Thyroid gland (tissue), 4 donors: ENCODE results near the gene PCA3. TPM values are rescaled to one million over a fixed set of nuclear protein-coding genes. Genes with fewer than 3 reads are reported as not detected.

Experiments
- DNase-seq, 2 donors: peaks; one replicate each; pipeline ENCODE4 v3.0.0-alpha.2; 2019
- H3K27ac ChIP-seq, 3 donors: fragments of 200-600 bp; sonication (generic); 1 replicate in 2 of 3; 2 replicates in 1 of 3; pipeline ENCODE4 v1.5.1; 2016 to 2019; ENCODE audit warnings: mild to moderate bottlenecking in 1 of 3, moderate library complexity in 1 of 3
- H3K27me3 ChIP-seq: fragments of 200-600 bp; sonication (generic); one replicate; pipeline ENCODE4 v1.5.1; 2019
- H3K36me3 ChIP-seq, 2 donors: fragments of 200-600 bp; sonication (generic); one replicate each; pipeline ENCODE4 v1.5.1; 2016 to 2019
- H3K4me1 ChIP-seq, 2 donors: fragments of 200-600 bp; sonication (generic); one replicate each; pipeline ENCODE4 v1.5.1; 2017 to 2019
- H3K4me3 ChIP-seq, 3 donors: fragments of 200-600 bp; sonication (generic); replicated peaks in 1 of 3; 1 replicate in 2 of 3; 2 replicates in 1 of 3; pipeline ENCODE4 v1.5.1; 2016; ENCODE audit warnings: mild to moderate bottlenecking in 1 of 3
- H3K9me3 ChIP-seq: fragments of 200-600 bp; sonication (generic); one replicate; pipeline ENCODE4 v1.5.1; 2017
- POLR2A ChIP-seq, 2 donors: fragments of 450-650 bp; IDR thresholded peaks; one replicate each; pipeline ENCODE4 v1.6.1; 2017; ENCODE audit warnings: antibody characterized with exemption in 2 of 2, mild to moderate bottlenecking in 2 of 2, moderate library complexity in 1 of 2
- WGBS, 2 donors: methylation state at CpG; one replicate each; pipeline ENCODE4 v1.1.5; 2017; 5-methylcytosine and 5-hydroxymethylcytosine counted together
- intact Hi-C: fragments of 100-400 bp; cut with DNase I; formaldehyde crosslinking; loops from one replicate; pipeline ENCODE4 v1.15.1; 2023
- total RNA-seq, 4 donors: library from RNA; depleted of rRNA; stranded (reverse); fragments of >200 nt; gene quantifications; one replicate each; pipeline ENCODE4 v1.2.3, GENCODE V29; 2016
- TF ChIP-seq, protein P1 (sequence below), 6 experiments: fragments of 200-600 bp in 3 of 6; fragments of 450-650 bp in 3 of 6; sonication (generic) in 3 of 6; IDR thresholded peaks; one replicate each; pipeline ENCODE4 v1.5.1; 2016 to 2019; ENCODE audit warnings: antibody characterized with exemption in 6 of 6, mild to moderate bottlenecking in 2 of 6, inconsistent platforms in 1 of 6, moderate library complexity in 1 of 6

The PCA3 gene
- total RNA-seq, 4 donors from 2014 or later, result not detected

DNA sequence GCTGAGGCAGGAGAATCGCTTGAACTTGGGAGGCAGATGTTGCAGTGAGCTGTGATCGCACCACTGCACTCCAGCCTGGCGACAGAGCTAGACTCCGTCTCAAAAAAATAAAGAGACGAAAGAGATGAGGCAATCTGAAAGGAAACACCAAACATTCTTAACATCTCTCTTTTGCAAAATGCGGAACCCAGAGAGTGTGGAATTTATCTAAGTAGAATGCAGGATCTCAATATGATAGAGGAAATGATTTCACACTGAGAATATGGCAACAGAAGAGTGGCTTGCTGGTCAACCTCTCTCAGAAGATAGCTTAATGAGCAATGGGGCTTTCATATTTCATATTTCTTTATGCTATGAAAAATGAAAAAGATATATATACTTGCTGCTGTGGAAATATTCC, 33.4 kb upstream of the PCA3 start:
- H3K27ac ChIP-seq, result no peak overlapping the region
- intact Hi-C loops, result no loop called here
- H3K36me3 ChIP-seq, result no peaks in the 10 kb centered on the region
- WGBS, 2 donors, result 87 to 98% methylated on average over 6 of the region's 6 CpGs
- no peaks in the 10 kb centered on the region for H3K27me3 ChIP-seq
- H3K9me3 ChIP-seq, result no peaks in the 10 kb centered on the region
- H3K4me3 ChIP-seq, result no peak overlapping the region
- H3K4me1 ChIP-seq, result peaks cover 4% of the 10 kb centered on the region in 2 donors
- no peak for DNase-seq
- TF ChIP-seq POLR2A (IDR thresholded peaks at IDR 0.05), result no peak

DNA sequence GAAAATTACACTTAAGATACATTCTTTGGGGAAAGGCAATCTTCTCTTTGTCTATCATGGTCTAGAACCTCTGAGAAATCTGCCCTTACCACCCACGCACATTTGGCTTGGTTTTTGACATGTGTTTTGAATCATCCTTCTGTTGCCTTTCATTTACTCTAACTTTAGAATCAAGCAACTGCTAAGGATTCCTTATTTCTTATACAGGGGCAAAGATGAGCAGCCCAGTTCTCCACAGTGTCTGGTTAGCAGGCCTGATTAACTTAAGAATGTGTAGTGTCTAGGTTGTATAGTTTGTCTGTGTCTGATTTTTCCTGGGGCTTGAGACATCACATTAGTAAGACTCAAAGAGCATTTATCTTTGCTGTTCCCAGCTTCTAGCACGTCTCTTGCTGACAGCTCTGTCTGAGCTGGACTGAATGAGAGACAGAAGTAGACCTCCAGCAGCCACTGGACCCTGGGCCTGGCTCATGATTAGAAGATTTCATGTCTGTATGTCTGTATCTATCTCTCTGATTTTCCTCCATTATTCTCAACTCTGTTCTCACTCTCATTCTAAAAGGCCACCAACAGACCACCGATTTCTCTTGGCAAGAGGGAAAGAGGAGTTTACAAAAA, 31.8 kb upstream of the PCA3 start:
- DNase-seq, result no peak
- Histone ChIP-seq H3K4me3 (no peak overlapping the region), H3K27me3 (no peaks in the 10 kb centered on the region), H3K4me1 (no peaks in the 10 kb centered on the region), H3K9me3 (no peaks in the 10 kb centered on the region), H3K27ac (no peak overlapping the region), H3K36me3 (no peaks in the 10 kb centered on the region)
- WGBS, 2 donors, result 57 to 60% methylated on average over 3 of the region's 3 CpGs
- TF ChIP-seq, protein P1, sequence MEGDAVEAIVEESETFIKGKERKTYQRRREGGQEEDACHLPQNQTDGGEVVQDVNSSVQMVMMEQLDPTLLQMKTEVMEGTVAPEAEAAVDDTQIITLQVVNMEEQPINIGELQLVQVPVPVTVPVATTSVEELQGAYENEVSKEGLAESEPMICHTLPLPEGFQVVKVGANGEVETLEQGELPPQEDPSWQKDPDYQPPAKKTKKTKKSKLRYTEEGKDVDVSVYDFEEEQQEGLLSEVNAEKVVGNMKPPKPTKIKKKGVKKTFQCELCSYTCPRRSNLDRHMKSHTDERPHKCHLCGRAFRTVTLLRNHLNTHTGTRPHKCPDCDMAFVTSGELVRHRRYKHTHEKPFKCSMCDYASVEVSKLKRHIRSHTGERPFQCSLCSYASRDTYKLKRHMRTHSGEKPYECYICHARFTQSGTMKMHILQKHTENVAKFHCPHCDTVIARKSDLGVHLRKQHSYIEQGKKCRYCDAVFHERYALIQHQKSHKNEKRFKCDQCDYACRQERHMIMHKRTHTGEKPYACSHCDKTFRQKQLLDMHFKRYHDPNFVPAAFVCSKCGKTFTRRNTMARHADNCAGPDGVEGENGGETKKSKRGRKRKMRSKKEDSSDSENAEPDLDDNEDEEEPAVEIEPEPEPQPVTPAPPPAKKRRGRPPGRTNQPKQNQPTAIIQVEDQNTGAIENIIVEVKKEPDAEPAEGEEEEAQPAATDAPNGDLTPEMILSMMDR (IDR thresholded peaks at IDR 0.05), result no peak
- TF ChIP-seq POLR2A (IDR thresholded peaks at IDR 0.05), result no peak
- intact Hi-C loops, result no loop called here

DNA sequence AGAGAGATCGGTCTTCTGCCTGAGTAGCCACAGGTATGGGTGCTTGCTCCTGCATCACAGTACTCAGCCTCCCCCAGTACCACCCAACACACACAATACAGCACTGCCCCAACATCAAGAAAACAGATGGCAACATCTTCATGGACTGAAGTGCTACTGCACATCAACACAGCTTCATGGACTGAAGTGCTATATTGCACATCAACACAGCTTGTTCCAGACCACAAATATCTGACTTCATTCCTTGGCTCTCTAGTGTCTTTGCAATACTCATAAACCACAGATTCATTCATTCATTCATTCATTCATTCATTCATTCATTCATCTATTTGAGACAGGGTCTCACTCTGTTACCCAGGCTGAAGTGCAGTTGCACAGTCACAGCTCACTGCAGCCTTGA, 31.1 kb upstream of the PCA3 start:
- WGBS, 2 donors, result 86 to 95% methylated on average over 1 of the region's 1 CpG
- no peaks in the 10 kb centered on the region for H3K36me3 ChIP-seq
- no peak for TF ChIP-seq POLR2A (IDR thresholded peaks at IDR 0.05)
- no peak overlapping the region for H3K4me3 ChIP-seq
- H3K27ac ChIP-seq, result no peak overlapping the region
- no peaks in the 10 kb centered on the region for H3K27me3 ChIP-seq
- no peak for DNase-seq
- no peaks in the 10 kb centered on the region for H3K9me3 ChIP-seq
- intact Hi-C loops, result no loop called here
- no peaks in the 10 kb centered on the region for H3K4me1 ChIP-seq

DNA sequence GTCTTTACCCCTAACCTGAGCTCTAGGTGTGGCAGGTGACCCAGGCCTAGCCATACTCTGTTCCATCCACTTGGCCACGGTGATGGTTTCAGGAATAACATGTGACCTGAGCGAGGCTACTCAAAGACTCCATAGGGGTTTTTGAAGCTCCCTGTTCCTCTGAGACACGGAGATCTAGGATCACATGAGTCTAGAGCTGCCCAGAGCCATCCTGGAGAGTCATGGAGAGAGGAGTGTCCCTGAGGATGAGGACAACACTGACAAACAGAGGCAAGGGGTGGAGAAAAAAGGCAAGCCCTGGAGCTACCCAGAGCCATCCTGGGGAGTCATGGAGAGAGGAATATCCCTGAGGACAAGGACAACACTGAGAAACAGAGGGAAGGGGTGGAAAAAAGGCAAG, 29.5 kb upstream of the PCA3 start:
- H3K36me3 ChIP-seq, result no peaks in the 10 kb centered on the region
- H3K27ac ChIP-seq, result no peak overlapping the region
- WGBS, 2 donors, result 79 to 88% methylated on average over 3 of the region's 3 CpGs
- DNase-seq, result no peak
- H3K27me3 ChIP-seq, result no peaks in the 10 kb centered on the region
- intact Hi-C loops, result no loop called here
- H3K4me1 ChIP-seq, result no peaks in the 10 kb centered on the region
- H3K4me3 ChIP-seq, result no peak overlapping the region
- no peaks in the 10 kb centered on the region for H3K9me3 ChIP-seq
- TF ChIP-seq, protein P1 (IDR thresholded peaks at IDR 0.05), result no peak

DNA sequence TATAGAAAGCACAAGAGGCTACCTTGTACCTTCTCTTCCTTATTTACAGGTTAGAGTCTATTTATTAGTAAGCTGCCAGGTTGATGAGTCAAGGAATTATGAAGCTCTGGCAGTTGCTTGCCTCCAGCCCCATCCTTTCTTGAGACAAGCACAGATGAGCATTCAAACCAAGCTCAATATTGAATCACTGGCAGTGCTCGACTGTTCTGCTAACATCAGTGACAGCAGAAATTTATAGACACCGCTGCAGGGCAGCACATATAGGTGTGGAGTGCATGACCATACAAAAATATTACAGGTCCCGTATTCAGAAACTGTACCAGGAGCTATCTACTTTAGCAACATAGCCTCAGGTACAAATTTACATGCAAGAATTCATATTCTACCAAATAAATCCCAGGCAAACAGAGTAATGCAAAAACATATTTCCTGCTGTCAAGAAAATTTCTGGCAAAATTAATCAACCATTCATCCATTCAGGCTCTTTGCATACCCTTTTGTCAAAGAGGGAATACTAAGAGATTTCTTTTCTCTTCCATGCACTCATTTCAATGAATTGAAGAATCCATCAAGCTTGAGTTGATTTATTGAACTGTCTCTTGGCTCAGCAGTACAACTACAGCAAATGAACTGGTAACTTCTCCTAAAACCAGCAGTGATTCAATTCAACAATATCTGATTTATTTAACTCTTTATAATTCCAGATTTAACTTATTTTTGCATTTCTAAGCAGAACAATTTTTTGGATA, 26.9 kb upstream of the PCA3 start:
- Histone ChIP-seq H3K27me3 (no peaks in the 10 kb centered on the region), H3K27ac (no peak overlapping the region), H3K4me1 (no peaks in the 10 kb centered on the region), H3K9me3 (no peaks in the 10 kb centered on the region), H3K4me3 (no peak overlapping the region), H3K36me3 (no peaks in the 10 kb centered on the region)
- WGBS, 2 donors, result 88 to 89% methylated on average over 3 of the region's 3 CpGs
- intact Hi-C loops, result no loop called here
- DNase-seq, result no peak
- TF ChIP-seq, protein P1 (IDR thresholded peaks at IDR 0.05), result no peak
- TF ChIP-seq POLR2A (IDR thresholded peaks at IDR 0.05), result no peak

DNA sequence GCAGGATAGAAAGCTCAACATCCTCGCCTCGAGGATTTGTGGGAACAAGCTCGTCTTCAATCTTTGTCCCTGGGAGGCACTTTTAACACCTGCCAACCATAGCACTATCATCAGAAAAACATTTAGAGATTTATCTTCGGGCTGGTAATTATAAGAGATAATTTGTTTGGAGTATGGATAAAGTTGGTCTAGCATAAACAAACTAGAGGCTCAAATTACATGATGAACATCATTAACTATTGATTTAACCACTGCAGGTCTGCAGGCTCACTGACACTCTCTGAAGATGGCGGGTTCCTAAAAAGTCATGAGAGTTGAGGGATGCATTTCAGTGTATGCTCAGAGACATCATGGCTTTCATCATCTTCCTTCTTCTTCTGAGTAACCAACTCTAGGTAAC, 25.8 kb upstream of the PCA3 start:
- intact Hi-C loops, result no loop called here
- H3K27ac ChIP-seq, result no peak overlapping the region
- H3K4me1 ChIP-seq, result no peaks in the 10 kb centered on the region
- H3K9me3 ChIP-seq, result no peaks in the 10 kb centered on the region
- no peak overlapping the region for H3K4me3 ChIP-seq
- TF ChIP-seq, protein P1 (IDR thresholded peaks at IDR 0.05), result no peak
- TF ChIP-seq POLR2A (IDR thresholded peaks at IDR 0.05), result no peak
- 71 to 87% methylated on average over 5 of the region's 5 CpGs for WGBS, 2 donors
- H3K36me3 ChIP-seq, result no peaks in the 10 kb centered on the region
- H3K27me3 ChIP-seq, result no peaks in the 10 kb centered on the region
- no peak for DNase-seq
